OCI-LY7 (cell line): ENCODE data around the gene EPPIN. TPM values are rescaled to one million over a fixed set of nuclear protein-coding genes. Genes with fewer than 3 reads are reported as not detected.
"Not testable (repeated sequence)": the region's sequence is repeated elsewhere in the genome, so short reads cannot be mapped to it uniquely, and the experiment has no call there.

Experiments
- BruUV-seq: library from RNA; stranded (reverse); fragments of 400-500 nt; replicated peaks from 2 replicates; lab custom pipeline; 2021; lab: Mats Ljungman, UMichigan
- CTCF ChIA-PET: fragments of 300-600 bp; sonication (Branson Sonifier 250); formaldehyde crosslinking; loops from one replicate; lab custom pipeline; 2022; ENCODE audit warnings: antibody characterized with exemption; ENCODE audit not compliant: unreplicated experiment; lab: Charles Lee
- POLR2A ChIA-PET: fragments of 300-600 bp; sonication (Branson Sonifier 250); formaldehyde crosslinking; loops from one replicate; lab custom pipeline; 2022; ENCODE audit warnings: antibody characterized with exemption; lab: Charles Lee
- DNase-seq: peaks from one replicate; pipeline ENCODE4 v3.0.0-alpha.2; 2015; ENCODE audit warnings: low spot score
- H2AFZ ChIP-seq: fragments of 200-600 bp; sonication (generic), shearing (Covaris generic); 2 replicates; pipeline ENCODE4 v1.6.1; 2014; ENCODE audit warnings: mild to moderate bottlenecking, antibody characterized with exemption, low read length, moderate library complexity
- H3K27ac ChIP-seq: fragments of 200-600 bp; sonication (generic); 2 replicates; pipeline ENCODE4 v1.5.1; 2014; ENCODE audit warnings: mixed run types, low read depth, mild to moderate bottlenecking, moderate library complexity, low read length, inconsistent platforms; ENCODE audit not compliant: poor library complexity, severe bottlenecking
- H3K36me3 ChIP-seq: fragments of 200-600 bp; sonication (generic); 2 replicates; pipeline ENCODE4 v1.6.1; 2014; ENCODE audit warnings: mild to moderate bottlenecking, antibody characterized with exemption, low read length, moderate library complexity, mixed read lengths; ENCODE audit not compliant: insufficient read depth
- H3K4me1 ChIP-seq: fragments of 200-600 bp; sonication (generic); 2 replicates; pipeline ENCODE4 v1.5.1; 2014; ENCODE audit warnings: mild to moderate bottlenecking, low read length; ENCODE audit not compliant: insufficient read depth, poor library complexity, severe bottlenecking
- H3K4me2 ChIP-seq: fragments of 200-600 bp; sonication (generic); 2 replicates; pipeline ENCODE4 v1.6.1; 2014; ENCODE audit warnings: mild to moderate bottlenecking, low read length
- H3K4me3 ChIP-seq: fragments of 200-600 bp; sonication (generic); 2 replicates; pipeline ENCODE4 v1.5.1; 2014; ENCODE audit warnings: mild to moderate bottlenecking, low read depth, low read length; ENCODE audit not compliant: poor library complexity, severe bottlenecking
- H3K79me2 ChIP-seq: fragments of 200-600 bp; sonication (generic); 2 replicates; pipeline ENCODE4 v1.6.1; 2016; ENCODE audit warnings: low read depth, mild to moderate bottlenecking, low read length, moderate library complexity, mixed read lengths; ENCODE audit not compliant: insufficient read depth
- H3K9me2 ChIP-seq: fragments of 200-600 bp; sonication (generic); 2 replicates; pipeline ENCODE4 v1.6.1; 2016; ENCODE audit warnings: mild to moderate bottlenecking, low read length, mixed read lengths; ENCODE audit not compliant: insufficient read depth
- H3K9me3 ChIP-seq: fragments of 200-600 bp; sonication (generic); 2 replicates; pipeline ENCODE4 v1.6.1; 2014; ENCODE audit warnings: mild to moderate bottlenecking, mixed run types, low read length, mixed read lengths
- H4K20me1 ChIP-seq: fragments of 200-600 bp; sonication (generic); 2 replicates; pipeline ENCODE4 v1.6.1; 2014; ENCODE audit warnings: mild to moderate bottlenecking, antibody characterized with exemption, low read length, moderate library complexity, mixed read lengths; ENCODE audit not compliant: insufficient read depth
- CTCF ChIP-seq: fragments of 200-600 bp; sonication (generic); conservative IDR thresholded peaks from 2 replicates; pipeline ENCODE4 v1.5.1; 2014; ENCODE audit warnings: mild to moderate bottlenecking, antibody characterized with exemption, low read length, moderate library complexity, mixed read lengths
- EZH2phosphoT487 ChIP-seq: fragments of 200-600 bp; sonication (generic); IDR thresholded peaks from 2 replicates; pipeline ENCODE4 v1.6.1; 2018; ENCODE audit warnings: low read depth, borderline replicate concordance, mild to moderate bottlenecking, mixed run types, antibody characterized with exemption, low read length, moderate library complexity, mixed read lengths
- intact Hi-C: fragments of 100-400 bp; cut with micrococcal nuclease; formaldehyde crosslinking; loops from one replicate; pipeline ENCODE4 v1.10.0; 2022; ENCODE audit not compliant: unreplicated experiment
- total RNA-seq, 2 experiments: library from RNA; depleted of rRNA in 1 of 2; stranded (reverse); fragments of >200 nt in 1 of 2; shearing (Covaris generic) in 1 of 2; gene quantifications; 2 replicates each; pipeline ENCODE4 v1.2.3, GENCODE V29; 2014 to 2022

EPPIN gene
- total RNA-seq, 2 experiments from 2014 or later, result not detected

- H3K79me2 ChIP-seq, result no peaks in the 10 kb centered on the region
- intact Hi-C loops, result loop anchor here (1.0 kb wide), 1 partner anchor 179 kb away; no protein-coding TSS in a partner anchor
- no TSS peak for BruUV-seq
- no peaks in the 10 kb centered on the region for H3K9me2 ChIP-seq
- no peaks in the 10 kb centered on the region for H4K20me1 ChIP-seq
- no peak overlapping the region for H3K27ac ChIP-seq
- no peak overlapping the region for H3K4me3 ChIP-seq
- TF ChIP-seq CTCF (peak; percentile 97), EZH2phosphoT487 (no peak)
- no peak overlapping the region for H2AFZ ChIP-seq
- DNase-seq, result peak; percentile 77
- POLR2A ChIA-PET, result interaction anchor here (0.7 kb wide), 1 partner anchor 645 kb away, joined by 3 read pairs; no protein-coding TSS in a partner anchor
- no peaks in the 10 kb centered on the region for H3K9me3 ChIP-seq
- CTCF ChIA-PET, result no interaction called here
- H3K4me1 ChIP-seq, result no peaks in the 10 kb centered on the region
- H3K36me3 ChIP-seq, result no peaks in the 10 kb centered on the region
- no peak overlapping the region for H3K4me2 ChIP-seq
Observed at GRCh38 chr20:45592574-45593189, 45.5 kb upstream of the EPPIN start.

GRCh38 chr20:45589725-45590124, 42.5 kb upstream of the EPPIN start:
- no TSS peak for BruUV-seq
- Histone ChIP-seq H3K27ac (no peak overlapping the region), H3K9me2 (no peaks in the 10 kb centered on the region), H3K79me2 (no peaks in the 10 kb centered on the region), H3K4me1 (no peaks in the 10 kb centered on the region), H2AFZ (no peak overlapping the region), H4K20me1 (no peaks in the 10 kb centered on the region), H3K36me3 (no peaks in the 10 kb centered on the region), H3K9me3 (no peaks in the 10 kb centered on the region), H3K4me2 (no peak overlapping the region), H3K4me3 (no peak overlapping the region)
- intact Hi-C loops, result no loop called here
- CTCF ChIA-PET, result no interaction called here
- DNase-seq, result no peak
- POLR2A ChIA-PET, result no interaction called here
- TF ChIP-seq CTCF, result no peak
- TF ChIP-seq EZH2phosphoT487, result no peak

DNA sequence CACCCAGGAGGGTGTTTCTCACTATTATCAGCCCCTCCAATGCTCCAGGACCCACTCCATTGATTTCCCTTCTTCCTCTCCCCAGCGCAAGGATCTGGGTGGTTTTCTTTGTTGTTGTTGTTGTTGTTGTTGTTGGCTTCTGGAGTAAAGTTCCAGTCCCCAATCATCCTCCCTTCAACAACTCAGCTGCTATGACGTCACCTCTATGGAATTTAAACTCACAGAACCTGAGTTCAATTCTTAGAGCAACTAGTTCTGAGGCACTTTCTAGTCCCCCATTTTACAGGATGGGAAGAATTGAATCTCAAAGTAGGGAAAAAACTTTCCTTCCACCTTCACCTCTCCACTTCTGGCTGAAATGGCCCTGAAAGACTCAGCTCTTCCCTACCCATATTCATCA, 41.6 kb upstream of the EPPIN start:
- H4K20me1 ChIP-seq, result no peaks in the 10 kb centered on the region
- no peak for DNase-seq
- H3K36me3 ChIP-seq, result no peaks in the 10 kb centered on the region
- H3K9me3 ChIP-seq, result no peaks in the 10 kb centered on the region
- H3K27ac ChIP-seq, result no peak overlapping the region
- H2AFZ ChIP-seq, result no peak overlapping the region
- no TSS peak for BruUV-seq
- ChIA-PET POLR2A (no interaction called here), CTCF (no interaction called here)
- intact Hi-C loops, result no loop called here
- no peaks in the 10 kb centered on the region for H3K9me2 ChIP-seq
- no peaks in the 10 kb centered on the region for H3K79me2 ChIP-seq
- no peak overlapping the region for H3K4me2 ChIP-seq
- H3K4me1 ChIP-seq, result no peaks in the 10 kb centered on the region
- H3K4me3 ChIP-seq, result no peak overlapping the region
- TF ChIP-seq EZH2phosphoT487 (no peak), CTCF (no peak)

GRCh38 chr20:45585986-45586385, 38.8 kb upstream of the EPPIN start:
- H3K9me2 ChIP-seq, H4K20me1 ChIP-seq, H3K4me2 ChIP-seq, intact Hi-C loops, H3K4me1 ChIP-seq, DNase-seq, POLR2A ChIA-PET, H3K9me3 ChIP-seq, H2AFZ ChIP-seq, H3K36me3 ChIP-seq, CTCF ChIA-PET, H3K79me2 ChIP-seq, H3K4me3 ChIP-seq, H3K27ac ChIP-seq, BruUV-seq: not testable (repeated sequence)
